Neural progenitor cell (in vitro differentiated cells): Measurements from ENCODE around the gene EPHA1. TPM values are rescaled to one million over a fixed set of nuclear protein-coding genes. Genes with fewer than 3 reads are reported as not detected.
A peak's percentile ranks its signal among the peaks of the same experiment; 100 is the strongest.

Source experiments
- DNase-seq: peaks from one replicate; pipeline ENCODE4 v3.0.0-alpha.2; 2016; ENCODE audit warnings: low spot score
- H2AFZ ChIP-seq: fragments of 200-600 bp; sonication (generic); replicated peaks from 2 replicates; pipeline ENCODE4 v1.6.1; 2016; ENCODE audit warnings: antibody characterized with exemption
- H3F3A ChIP-seq: fragments of 200-600 bp; sonication (generic); 2 replicates; pipeline ENCODE4 v1.6.1; 2016; ENCODE audit warnings: antibody characterized with exemption, low read depth
- H3K27ac ChIP-seq: fragments of 200-600 bp; sonication (generic); 2 replicates; pipeline ENCODE4 v1.5.1; 2016; ENCODE audit warnings: mild to moderate bottlenecking
- H3K27me3 ChIP-seq: fragments of 200-600 bp; sonication (generic); 2 replicates; pipeline ENCODE4 v1.6.1; 2016; ENCODE audit warnings: mild to moderate bottlenecking, moderate library complexity
- H3K36me3 ChIP-seq: fragments of 200-600 bp; sonication (generic); 2 replicates; pipeline ENCODE4 v1.5.1; 2016
- H3K4me1 ChIP-seq: fragments of 200-600 bp; sonication (generic); 2 replicates; pipeline ENCODE4 v1.6.1; 2016; ENCODE audit warnings: mixed run types
- H3K4me2 ChIP-seq: fragments of 200-600 bp; sonication (generic); 2 replicates; pipeline ENCODE4 v1.6.1; 2016
- H3K4me3 ChIP-seq: fragments of 200-600 bp; sonication (generic); 2 replicates; pipeline ENCODE4 v1.5.1; 2016
- H3K79me2 ChIP-seq: fragments of 200-600 bp; sonication (generic); 2 replicates; pipeline ENCODE4 v1.6.1; 2016; ENCODE audit warnings: low read depth
- H3K9ac ChIP-seq: fragments of 200-600 bp; sonication (generic); 2 replicates; pipeline ENCODE4 v1.6.1; 2016
- H3K9me3 ChIP-seq: fragments of 200-600 bp; sonication (generic); 2 replicates; pipeline ENCODE4 v1.5.1; 2016; ENCODE audit warnings: low read depth
- H4K20me1 ChIP-seq: fragments of 200-600 bp; sonication (generic); 2 replicates; pipeline ENCODE4 v1.6.1; 2016; ENCODE audit warnings: low read depth
- H3K27ac Mint-ChIP-seq: 3 replicates; pipeline ENCODE4 v1.8.0; 2021; ENCODE audit warnings: mixed read lengths
- H3K27me3 Mint-ChIP-seq: 2 replicates; pipeline ENCODE4 v1.8.0; 2022; ENCODE audit warnings: low read depth, mild to moderate bottlenecking, inconsistent platforms, moderate library complexity, mixed read lengths; ENCODE audit not compliant: insufficient read depth
- H3K36me3 Mint-ChIP-seq: 3 replicates; pipeline ENCODE4 v1.8.0; 2021; ENCODE audit warnings: mixed read lengths
- H3K4me1 Mint-ChIP-seq: 3 replicates; pipeline ENCODE4 v1.8.0; 2021; ENCODE audit warnings: mixed read lengths
- H3K4me3 Mint-ChIP-seq: 3 replicates; pipeline ENCODE4 v1.8.0; 2021; ENCODE audit warnings: mild to moderate bottlenecking, moderate library complexity, mixed read lengths
- H3K9me3 Mint-ChIP-seq: 3 replicates; pipeline ENCODE4 v1.8.0; 2020; ENCODE audit warnings: mixed read lengths
- CTCF ChIP-seq: fragments of 200-600 bp; sonication (generic); IDR thresholded peaks from 2 replicates; pipeline ENCODE4 v1.5.1; 2017; ENCODE audit warnings: antibody characterized with exemption, mild to moderate bottlenecking
- EZH2 ChIP-seq: fragments of 200-600 bp; sonication (generic); IDR thresholded peaks from 2 replicates; pipeline ENCODE4 v1.6.1; 2017; ENCODE audit warnings: antibody characterized with exemption, mild to moderate bottlenecking, moderate library complexity
- EZH2phosphoT487 ChIP-seq: fragments of 200-600 bp; sonication (generic); IDR thresholded peaks from 2 replicates; pipeline ENCODE4 v1.6.1; 2017; ENCODE audit warnings: antibody characterized with exemption
- total RNA-seq: library from RNA; depleted of rRNA; stranded (reverse); fragments of >200 nt; gene quantifications from 2 replicates; pipeline ENCODE4 v1.2.3, GENCODE V29; 2015; ENCODE audit warnings: low replicate concordance

The EPHA1 gene
- total RNA-seq, 1 donor from 2014 or later: 4.1 TPM

GRCh38 chr7:143363016-143363937 lies 45.4 kb downstream of the EPHA1 start:
- peaks cover 14% of the 10 kb centered on the region for H3K4me1 Mint-ChIP-seq
- peak overlapping the region; percentile 72 for H3K4me2 ChIP-seq
- no peaks in the 10 kb centered on the region for H3K9me3 Mint-ChIP-seq
- H3K4me1 ChIP-seq: peaks cover 9% of the 10 kb centered on the region
- H3K27ac Mint-ChIP-seq: peak overlapping the region; percentile 21
- H3K36me3 Mint-ChIP-seq: peaks cover 16% of the 10 kb centered on the region
- DNase-seq: no peak
- peaks cover 12% of the 10 kb centered on the region for H3F3A ChIP-seq
- H3K4me3 Mint-ChIP-seq: peak overlapping the region; percentile 89
- peak overlapping the region; percentile 44 for H2AFZ ChIP-seq
- no peak overlapping the region for H3K27ac ChIP-seq
- H3K27me3 Mint-ChIP-seq: peaks cover 8% of the 10 kb centered on the region
- H3K36me3 ChIP-seq: no peaks in the 10 kb centered on the region
- no peaks in the 10 kb centered on the region for H3K79me2 ChIP-seq
- H3K27me3 ChIP-seq: peaks cover 15% of the 10 kb centered on the region
- H4K20me1 ChIP-seq: no peaks in the 10 kb centered on the region
- H3K9me3 ChIP-seq: no peaks in the 10 kb centered on the region
- H3K4me3 ChIP-seq: peak overlapping the region; percentile 93
- no peak overlapping the region for H3K9ac ChIP-seq
- TF ChIP-seq EZH2 (no peak), EZH2phosphoT487 (no peak), CTCF (no peak)

- Mint-ChIP-seq H3K9me3 (no peaks in the 10 kb centered on the region), H3K27ac (peak within 1 kb of the TSS; percentile 21), H3K4me1 (peaks cover 14% of the 10 kb centered on the region), H3K4me3 (peak within 1 kb of the TSS; percentile 93), H3K27me3 (peaks cover 8% of the 10 kb centered on the region), H3K36me3 (peaks cover 22% of the 10 kb centered on the region)
- Histone ChIP-seq H3K4me3 (peak within 1 kb of the TSS; percentile 93), H3K4me1 (peaks cover 9% of the 10 kb centered on the region), H3K9me3 (no peaks in the 10 kb centered on the region), H3K79me2 (no peaks in the 10 kb centered on the region), H3K4me2 (peak within 1 kb of the TSS; percentile 89), H3F3A (peaks cover 12% of the 10 kb centered on the region), H3K36me3 (no peaks in the 10 kb centered on the region), H3K27ac (no peak within 1 kb of the TSS), H3K27me3 (peaks cover 15% of the 10 kb centered on the region), H2AFZ (peak within 1 kb of the TSS; percentile 92), H3K9ac (peak within 1 kb of the TSS; percentile 68), H4K20me1 (no peaks in the 10 kb centered on the region)
- DNase-seq: peak; percentile 83
- no peak for TF ChIP-seq CTCF
- TF ChIP-seq EZH2: no peak
- no peak for TF ChIP-seq EZH2phosphoT487
Measured at GRCh38 chr7:143362131-143363015, 46.3 kb downstream of the EPHA1 start, which contains the start of gene FAM131B. Gene FAM131B, minus strand, starts transcription at chr7:143362713. Its CDS starts 110 bp downstream, at chr7:143362603.

GRCh38 chr7:143361552-143362130 lies 47.0 kb downstream of the EPHA1 start:
- Histone ChIP-seq H3K36me3 (no peaks in the 10 kb centered on the region), H3K27ac (no peak overlapping the region), H3K4me1 (peaks cover 9% of the 10 kb centered on the region), H2AFZ (peak overlapping the region; percentile 92), H3K9ac (peak overlapping the region; percentile 68), H3K9me3 (no peaks in the 10 kb centered on the region), H3K79me2 (no peaks in the 10 kb centered on the region), H3K4me2 (peak overlapping the region; percentile 89), H4K20me1 (no peaks in the 10 kb centered on the region), H3K27me3 (peaks cover 15% of the 10 kb centered on the region), H3K4me3 (peak overlapping the region; percentile 93), H3F3A (peaks cover 12% of the 10 kb centered on the region)
- DNase-seq: peak; percentile 66
- H3K9me3 Mint-ChIP-seq: no peaks in the 10 kb centered on the region
- H3K4me3 Mint-ChIP-seq: peak overlapping the region; percentile 93
- TF ChIP-seq CTCF (no peak), EZH2 (no peak), EZH2phosphoT487 (no peak)
- H3K4me1 Mint-ChIP-seq: peaks cover 14% of the 10 kb centered on the region
- no peak overlapping the region for H3K27ac Mint-ChIP-seq
- peaks cover 8% of the 10 kb centered on the region for H3K27me3 Mint-ChIP-seq
- peaks cover 26% of the 10 kb centered on the region for H3K36me3 Mint-ChIP-seq
